DND-41 (cell line): Measurements from ENCODE around the gene PSMF1.
A peak's percentile ranks its signal among the peaks of the same experiment; 100 is the strongest.

ENCODE experiments used
- ATAC-seq: fragments of 200-7000 bp; cut with Tn5 transposase; 3 replicates; pipeline ENCODE4 v1.9.1; 2021; ENCODE audit warnings: low read depth; ENCODE audit not compliant: insufficient read depth
- DNase-seq: peaks from one replicate; pipeline ENCODE4 v3.0.0-alpha.2; 2020
- H2AFZ ChIP-seq: 2 replicates; pipeline ENCODE4 v1.6.0; 2012; ENCODE audit warnings: low read depth, low read length
- H3K27ac ChIP-seq: 2 replicates; pipeline ENCODE4 v1.5.1; 2012; ENCODE audit warnings: low read length, inconsistent platforms
- H3K27me3 ChIP-seq: fragments of 200-600 bp; sonication (generic); 2 replicates; pipeline ENCODE4 v1.6.0; 2012; ENCODE audit warnings: low read length, mild to moderate bottlenecking, inconsistent platforms; ENCODE audit not compliant: insufficient read depth, poor library complexity
- H3K36me3 ChIP-seq: 2 replicates; pipeline ENCODE4 v1.5.1; 2012; ENCODE audit warnings: low read length, inconsistent platforms; ENCODE audit not compliant: insufficient read depth
- H3K4me1 ChIP-seq: 2 replicates; pipeline ENCODE4 v1.5.1; 2012; ENCODE audit warnings: mild to moderate bottlenecking, low read length; ENCODE audit not compliant: insufficient read depth
- H3K4me2 ChIP-seq: 2 replicates; pipeline ENCODE4 v1.6.0; 2012; ENCODE audit warnings: mild to moderate bottlenecking, moderate library complexity, low read length, inconsistent platforms; ENCODE audit not compliant: insufficient read depth
- H3K4me3 ChIP-seq, 2 experiments: fragments of 200-600 bp in 1 of 2; shearing (Covaris generic) in 1 of 2; 2 replicates each; pipeline ENCODE4 v1.5.1; 2012 to 2016; ENCODE audit warnings: inconsistent platforms in 2 of 2, low read length in 2 of 2, mild to moderate bottlenecking in 2 of 2, low read depth in 1 of 2, moderate library complexity in 1 of 2
- H3K79me2 ChIP-seq: 2 replicates; pipeline ENCODE4 v1.6.0; 2012; ENCODE audit warnings: low read length, inconsistent platforms; ENCODE audit not compliant: insufficient read depth
- H3K9ac ChIP-seq: 2 replicates; pipeline ENCODE4 v1.6.0; 2012; ENCODE audit warnings: low read depth, mild to moderate bottlenecking, inconsistent platforms, low read length, moderate library complexity
- H3K9me3 ChIP-seq: 2 replicates; pipeline ENCODE4 v1.5.1; 2012; ENCODE audit warnings: low read length, moderate library complexity, mild to moderate bottlenecking, inconsistent platforms; ENCODE audit not compliant: insufficient read depth, severe bottlenecking
- H4K20me1 ChIP-seq: 2 replicates; pipeline ENCODE4 v1.6.0; 2012; ENCODE audit warnings: low read length; ENCODE audit not compliant: insufficient read depth
- EZH2 ChIP-seq: IDR thresholded peaks from 3 replicates; pipeline ENCODE4 v1.6.1; 2012; ENCODE audit warnings: borderline replicate concordance, low read depth, mild to moderate bottlenecking, moderate library complexity, low read length, inconsistent platforms; ENCODE audit not compliant: severe bottlenecking
- TF ChIP-seq, protein P1 (sequence below): IDR thresholded peaks from 2 replicates; pipeline ENCODE4 v1.5.1; 2012; ENCODE audit warnings: borderline replicate concordance, low read length, moderate library complexity, mild to moderate bottlenecking; ENCODE audit not compliant: poor library complexity, severe bottlenecking; ENCODE audit errors: extremely low read depth

The PSMF1 gene

DNA sequence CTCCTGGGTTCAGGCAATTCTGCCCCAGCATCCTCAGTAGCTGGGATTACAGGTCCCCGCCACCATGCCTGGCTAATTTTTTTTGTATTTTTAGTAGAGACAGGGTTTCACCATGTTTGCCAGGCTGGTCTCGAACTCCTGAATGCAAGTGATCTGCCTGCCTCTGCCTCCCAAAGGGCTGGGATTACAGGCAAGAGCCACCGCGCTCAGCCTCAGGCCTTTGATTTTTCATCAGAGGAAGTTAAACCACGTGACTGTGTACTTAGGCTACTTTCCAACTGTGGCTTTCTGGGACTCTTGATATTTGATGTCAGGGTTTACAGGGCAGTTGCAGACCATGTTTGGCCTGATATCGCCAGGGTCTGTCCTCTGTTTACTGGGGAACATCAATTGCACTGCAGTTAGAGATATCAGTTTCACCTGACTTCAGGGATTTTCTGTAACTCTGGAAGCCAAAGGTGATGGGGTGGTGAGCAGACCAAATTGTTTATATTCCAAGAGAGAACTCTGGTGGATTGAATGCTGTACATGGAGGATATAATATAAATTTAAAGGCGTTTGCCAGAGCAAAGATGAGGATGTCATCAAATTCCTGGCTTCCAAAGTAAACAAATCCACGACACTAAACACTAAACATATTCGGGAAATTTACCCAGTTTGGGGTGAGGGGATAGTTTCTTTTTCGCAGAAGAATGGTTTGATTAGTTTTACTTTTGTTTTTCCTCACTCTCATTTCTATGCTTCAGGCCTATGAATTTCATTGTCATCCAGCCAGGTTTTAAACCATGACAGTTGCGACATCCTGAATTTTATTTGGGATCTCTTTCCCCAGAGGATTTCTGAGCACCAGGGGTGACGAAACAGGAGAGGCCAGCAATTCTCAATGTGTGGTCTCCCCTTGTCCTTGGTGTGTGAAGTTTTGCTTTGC lies 4.2 kb downstream of the PSMF1 start:
- Histone ChIP-seq H3K79me2 (peaks cover 80% of the 10 kb centered on the region), H3K36me3 (peaks cover 73% of the 10 kb centered on the region), H3K27ac (peak overlapping the region; percentile 11; the same call in 1 of the 2 replicates), H4K20me1 (peaks cover 19% of the 10 kb centered on the region), H3K4me2 (peak overlapping the region; percentile 67), H3K4me3 (no peak overlapping the region), H3K27me3 (no peaks in the 10 kb centered on the region), H2AFZ (no peak overlapping the region), H3K9me3 (no peaks in the 10 kb centered on the region), H3K4me1 (peaks cover 50% of the 10 kb centered on the region), H3K9ac (no peak overlapping the region)
- no peak for TF ChIP-seq EZH2
- TF ChIP-seq, protein P1, sequence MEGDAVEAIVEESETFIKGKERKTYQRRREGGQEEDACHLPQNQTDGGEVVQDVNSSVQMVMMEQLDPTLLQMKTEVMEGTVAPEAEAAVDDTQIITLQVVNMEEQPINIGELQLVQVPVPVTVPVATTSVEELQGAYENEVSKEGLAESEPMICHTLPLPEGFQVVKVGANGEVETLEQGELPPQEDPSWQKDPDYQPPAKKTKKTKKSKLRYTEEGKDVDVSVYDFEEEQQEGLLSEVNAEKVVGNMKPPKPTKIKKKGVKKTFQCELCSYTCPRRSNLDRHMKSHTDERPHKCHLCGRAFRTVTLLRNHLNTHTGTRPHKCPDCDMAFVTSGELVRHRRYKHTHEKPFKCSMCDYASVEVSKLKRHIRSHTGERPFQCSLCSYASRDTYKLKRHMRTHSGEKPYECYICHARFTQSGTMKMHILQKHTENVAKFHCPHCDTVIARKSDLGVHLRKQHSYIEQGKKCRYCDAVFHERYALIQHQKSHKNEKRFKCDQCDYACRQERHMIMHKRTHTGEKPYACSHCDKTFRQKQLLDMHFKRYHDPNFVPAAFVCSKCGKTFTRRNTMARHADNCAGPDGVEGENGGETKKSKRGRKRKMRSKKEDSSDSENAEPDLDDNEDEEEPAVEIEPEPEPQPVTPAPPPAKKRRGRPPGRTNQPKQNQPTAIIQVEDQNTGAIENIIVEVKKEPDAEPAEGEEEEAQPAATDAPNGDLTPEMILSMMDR = no peak
- ATAC-seq = no peak
- DNase-seq = peak; percentile 35

- Histone ChIP-seq H3K79me2 (peaks cover 71% of the 10 kb centered on the region), H3K27me3 (no peaks in the 10 kb centered on the region), H3K4me3 (no peak overlapping the region), H2AFZ (no peak overlapping the region), H4K20me1 (peaks cover 19% of the 10 kb centered on the region), H3K9ac (no peak overlapping the region), H3K4me2 (no peak overlapping the region), H3K4me1 (peaks cover 45% of the 10 kb centered on the region), H3K9me3 (no peaks in the 10 kb centered on the region), H3K27ac (no peak overlapping the region), H3K36me3 (peaks cover 81% of the 10 kb centered on the region)
- TF ChIP-seq, protein P1 = no peak
- TF ChIP-seq EZH2 = no peak
- no peak for ATAC-seq
- DNase-seq = no peak
Observed at GRCh38 chr20:1123666-1124065, 5.3 kb downstream of the PSMF1 start.

DNA sequence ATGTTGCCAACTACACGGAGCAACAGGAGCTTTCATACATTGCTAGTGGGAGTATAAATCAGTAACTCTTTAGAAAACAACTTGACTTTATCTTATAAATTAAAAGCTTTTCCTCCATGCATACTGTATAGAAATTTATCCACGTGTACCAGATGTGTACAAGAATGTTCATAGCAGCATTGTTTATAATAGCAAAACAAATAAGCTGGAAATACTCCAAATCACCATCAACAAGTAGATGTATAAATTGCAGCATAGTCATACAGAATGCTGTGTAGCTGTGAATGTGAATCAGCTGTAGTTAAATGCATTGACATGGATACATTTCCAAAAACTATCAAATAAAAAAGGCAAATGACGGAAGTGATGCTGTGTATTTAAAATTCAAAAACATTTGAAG lies 6.0 kb downstream of the PSMF1 start:
- TF ChIP-seq, protein P1 = no peak
- H3K4me1 ChIP-seq = peaks cover 42% of the 10 kb centered on the region
- H2AFZ ChIP-seq = no peak overlapping the region
- peaks cover 64% of the 10 kb centered on the region for H3K79me2 ChIP-seq
- H3K9ac ChIP-seq = no peak overlapping the region
- H3K9me3 ChIP-seq = no peaks in the 10 kb centered on the region
- no peak overlapping the region for H3K4me2 ChIP-seq
- ATAC-seq (no peak), DNase-seq (no peak)
- no peak overlapping the region for H3K4me3 ChIP-seq
- H3K27ac ChIP-seq = no peak overlapping the region
- no peaks in the 10 kb centered on the region for H3K27me3 ChIP-seq
- H4K20me1 ChIP-seq = peaks cover 21% of the 10 kb centered on the region
- H3K36me3 ChIP-seq = peaks cover 84% of the 10 kb centered on the region
